Nephron progenitor cell (in vitro differentiated cells): ENCODE data around the gene CNOT10.
"Not testable (repeated sequence)": the region's sequence is repeated elsewhere in the genome, so short reads cannot be mapped to it uniquely, and the experiment has no call there.

Source experiments
- DNase-seq: peaks from one replicate; pipeline ENCODE4 v3.0.0; 2021
- H3K27ac Mint-ChIP-seq: 2 replicates; pipeline ENCODE4 v1.8.0; 2021; ENCODE audit warnings: mild to moderate bottlenecking, moderate library complexity, mixed read lengths
- H3K27me3 Mint-ChIP-seq: 2 replicates; pipeline ENCODE4 v1.8.0; 2021; ENCODE audit warnings: mild to moderate bottlenecking, low read depth, mixed read lengths; ENCODE audit not compliant: poor library complexity
- H3K36me3 Mint-ChIP-seq: 2 replicates; pipeline ENCODE4 v1.8.0; 2021; ENCODE audit warnings: low read depth, mixed read lengths
- H3K4me1 Mint-ChIP-seq: 2 replicates; pipeline ENCODE4 v1.8.0; 2021; ENCODE audit warnings: mixed read lengths
- H3K4me3 Mint-ChIP-seq: 2 replicates; pipeline ENCODE4 v1.8.0; 2021; ENCODE audit warnings: mild to moderate bottlenecking, moderate library complexity, mixed read lengths
- H3K9me3 Mint-ChIP-seq: 2 replicates; pipeline ENCODE4 v1.8.0; 2021; ENCODE audit warnings: mild to moderate bottlenecking, moderate library complexity, mixed read lengths
- CTCF ChIP-seq: fragments of 200-600 bp; sonication (generic); IDR thresholded peaks from 2 replicates; pipeline ENCODE4 v1.5.0; 2021; ENCODE audit warnings: antibody characterized with exemption

CNOT10 gene

GRCh38 chr3:32794487-32795308, 109.7 kb downstream of the CNOT10 start:
- Mint-ChIP-seq H3K36me3 (peaks cover 12% of the 10 kb centered on the region), H3K4me3 (no peak overlapping the region), H3K27me3 (peaks cover 7% of the 10 kb centered on the region), H3K4me1 (peaks cover 38% of the 10 kb centered on the region), H3K9me3 (peaks cover 15% of the 10 kb centered on the region), H3K27ac (peak overlapping the region; percentile 70)
- DNase-seq = no peak
- TF ChIP-seq CTCF = no peak

- H3K4me3 Mint-ChIP-seq, H3K27me3 Mint-ChIP-seq, H3K27ac Mint-ChIP-seq, DNase-seq: not testable (repeated sequence)
- H3K36me3 Mint-ChIP-seq = peaks cover 12% of the 10 kb centered on the region
- peaks cover 37% of the 10 kb centered on the region for H3K4me1 Mint-ChIP-seq
- peaks cover 15% of the 10 kb centered on the region for H3K9me3 Mint-ChIP-seq
Measured at GRCh38 chr3:32796384-32796950, 111.5 kb downstream of the CNOT10 start.

- Mint-ChIP-seq H3K9me3 (peaks cover 20% of the 10 kb centered on the region), H3K27ac (no peak overlapping the region), H3K27me3 (peaks cover 7% of the 10 kb centered on the region), H3K36me3 (peaks cover 12% of the 10 kb centered on the region), H3K4me3 (no peak overlapping the region), H3K4me1 (peaks cover 30% of the 10 kb centered on the region)
- DNase-seq = no peak
- no peak for TF ChIP-seq CTCF
Measured at GRCh38 chr3:32797776-32798175, 112.8 kb downstream of the CNOT10 start.

DNA sequence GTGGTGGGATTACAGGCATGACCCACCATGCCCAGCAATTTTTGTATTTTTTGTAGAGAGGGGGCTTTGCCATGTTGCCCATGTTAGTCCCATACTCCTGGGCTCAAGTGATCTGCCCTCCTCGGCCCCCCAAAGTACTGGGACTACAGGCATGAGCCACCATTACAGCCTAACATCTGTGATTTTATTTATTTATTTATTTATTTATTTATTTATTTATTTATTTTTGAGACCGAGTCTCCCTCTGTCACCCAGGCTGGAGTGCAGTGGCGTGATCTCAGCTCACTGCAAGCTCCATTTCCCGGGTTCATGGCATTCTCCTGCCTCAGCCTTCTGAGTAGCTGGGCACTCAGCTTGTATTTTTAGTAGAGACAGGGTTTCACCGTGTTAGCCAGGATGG, 116.5 kb downstream of the CNOT10 start:
- not testable (repeated sequence) for H3K36me3 Mint-ChIP-seq, H3K27ac Mint-ChIP-seq, H3K4me1 Mint-ChIP-seq, H3K4me3 Mint-ChIP-seq, DNase-seq, H3K27me3 Mint-ChIP-seq
- peaks cover 21% of the 10 kb centered on the region for H3K9me3 Mint-ChIP-seq

DNA sequence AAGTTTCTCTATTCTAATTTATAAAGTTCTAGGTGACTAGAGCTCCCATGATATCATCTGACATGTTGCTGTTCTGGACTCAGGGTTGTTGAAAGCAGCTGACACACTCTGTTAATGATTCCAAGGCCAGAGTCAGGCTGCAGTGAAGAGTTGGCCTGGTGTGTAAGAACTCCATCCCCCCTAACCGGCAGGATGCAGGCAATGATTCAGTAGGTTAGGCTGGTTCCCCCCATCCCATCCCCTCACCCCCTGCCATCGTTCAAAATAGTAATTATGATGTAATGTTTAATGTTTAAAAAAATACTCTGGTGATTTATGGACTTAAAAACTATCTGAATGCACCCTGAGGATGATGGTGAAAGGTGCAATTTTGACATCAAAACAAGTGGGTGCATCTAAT, 128.2 kb downstream of the CNOT10 start:
- peaks cover 34% of the 10 kb centered on the region for H3K4me1 Mint-ChIP-seq
- DNase-seq = no peak
- H3K9me3 Mint-ChIP-seq = peaks cover 4% of the 10 kb centered on the region
- peaks cover 4% of the 10 kb centered on the region for H3K36me3 Mint-ChIP-seq
- peak overlapping the region; percentile 28 for H3K4me3 Mint-ChIP-seq
- no peak for TF ChIP-seq CTCF
- peak overlapping the region; percentile 29 for H3K27ac Mint-ChIP-seq
- peaks cover 3% of the 10 kb centered on the region for H3K27me3 Mint-ChIP-seq

DNA sequence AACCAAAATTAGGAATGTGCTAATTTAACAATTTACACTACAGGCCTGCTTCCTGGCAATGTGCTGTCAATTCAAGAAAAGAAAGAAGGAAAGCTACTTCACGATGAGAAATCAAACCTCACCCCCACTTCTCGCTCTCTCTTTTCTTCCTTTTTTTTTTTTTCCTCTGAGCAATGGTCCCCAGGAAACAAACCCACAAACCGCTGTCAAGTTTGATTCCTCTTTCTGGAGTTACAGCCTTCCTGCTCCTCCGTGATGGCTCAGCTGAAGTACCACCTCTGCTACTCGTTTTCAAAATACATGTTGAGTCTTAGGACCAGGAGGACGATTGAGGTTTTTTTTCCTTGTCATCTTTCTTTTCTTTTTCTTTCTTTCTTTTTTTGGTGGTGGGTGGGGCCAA, 129.4 kb downstream of the CNOT10 start:
- peaks cover 7% of the 10 kb centered on the region for H3K27me3 Mint-ChIP-seq
- H3K4me3 Mint-ChIP-seq = peak overlapping the region; percentile 95
- H3K9me3 Mint-ChIP-seq = peaks cover 4% of the 10 kb centered on the region
- peak overlapping the region; percentile 91 for H3K27ac Mint-ChIP-seq
- peaks cover 40% of the 10 kb centered on the region for H3K4me1 Mint-ChIP-seq
- no peak for DNase-seq
- TF ChIP-seq CTCF = no peak
- H3K36me3 Mint-ChIP-seq = peaks cover 11% of the 10 kb centered on the region
